ENCODE results near the gene SKA1. TPM values are rescaled to one million over a fixed set of nuclear protein-coding genes. Genes with fewer than 3 reads are reported as not detected.

Gene SKA1
- total and polyA plus RNA-seq, 2 of the 4 experiments (the other 2 are of a cell fraction): 5.8 to 5.9 TPM

DNA sequence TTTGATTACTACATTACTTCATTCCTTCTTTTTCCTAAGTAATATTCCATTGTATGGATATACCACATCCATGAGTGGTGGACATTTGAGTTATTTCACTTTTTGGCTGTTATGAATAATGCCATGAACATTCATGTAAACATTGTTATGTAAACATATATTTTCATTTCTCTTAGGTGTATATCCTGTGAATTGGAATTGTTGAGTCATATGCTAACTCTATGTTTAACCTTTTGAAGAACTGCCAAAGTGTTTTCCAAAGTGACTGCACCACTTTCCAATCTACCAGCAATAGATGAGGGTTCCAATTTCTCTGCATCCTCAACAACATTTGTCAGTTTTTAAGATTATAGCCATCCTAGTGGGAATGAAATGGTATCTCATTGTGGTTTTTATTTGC, 44.7 kb upstream of the SKA1 start:
- Histone ChIP-seq H4K8ac (ENCODE audit: low read depth in 2 of 2, low read length in 2 of 2) (no peak overlapping the region), H2AK5ac (ENCODE audit: low read depth, low read length) (no peak overlapping the region)

More for the DNA sequence above, 44.7 kb upstream of the SKA1 start:
- in situ Hi-C loops (cut with MboI; ENCODE audit: low sequenced_read_pairs) (no loop called here), intact Hi-C loops (cut with micrococcal nuclease) (no loop called here), dilution Hi-C loops (cut with HindIII; ENCODE audit: low sequenced_read_pairs, unreplicated experiment) (no loop called here)
- H3K27ac ChIP-seq (ENCODE audit: insufficient read depth, low read length): no peak overlapping the region
- H3K56ac ChIP-seq (ENCODE audit: extremely low read depth, insufficient read depth, low read length): no peak overlapping the region
- H3K36me3 ChIP-seq (ENCODE audit: control insufficient read depth, insufficient read depth, low read length): no peaks in the 10 kb centered on the region
- H2AFZ ChIP-seq (replicated peaks; ENCODE audit: low read length, poor library complexity): no peak overlapping the region
- no peak overlapping the region for H3K4me3 ChIP-seq (ENCODE audit: insufficient read depth, low read depth, low read length)
- no peaks in the 10 kb centered on the region for H3K9me3 ChIP-seq (ENCODE audit: control insufficient read depth, insufficient read depth, low read length)
- H3K79me1 ChIP-seq (ENCODE audit: low read depth in 1 of 2, low read length in 2 of 2): no peaks in the 10 kb centered on the region
- no peak overlapping the region for H3K23ac ChIP-seq (ENCODE audit: low read depth, low read length)
- H3K4ac ChIP-seq (ENCODE audit: low read depth, low read length): no peak overlapping the region
- H2AK9ac ChIP-seq (replicated peaks; ENCODE audit: low read depth, low read length, poor library complexity): no peak overlapping the region
- no peak for ATAC-seq (ENCODE audit: low read depth)
- DNase-seq: no peak
- no peak overlapping the region for H2BK5ac ChIP-seq (ENCODE audit: low read depth, low read length, poor library complexity, severe bottlenecking)
- ChIA-PET POLR2A (ENCODE audit: unreplicated experiment) (no interaction called here), CTCF (no interaction called here)
- no peak overlapping the region for H2BK120ac ChIP-seq (ENCODE audit: low read depth, low read length)
- H2BK15ac ChIP-seq (ENCODE audit: low read depth, low read length): no peak overlapping the region
- no peaks in the 10 kb centered on the region for H3K9me1 ChIP-seq (ENCODE audit: insufficient read depth, low read length)
- no peaks in the 10 kb centered on the region for H4K20me1 ChIP-seq (ENCODE audit: insufficient read depth, low read length)
- TF ChIP-seq POLR2A (IDR thresholded peaks at IDR 0.05; ENCODE audit: low read depth, low read length): no peak
- no peak for TF ChIP-seq RFX5 (IDR thresholded peaks at IDR 0.05; ENCODE audit: low read depth, low read length)
- TF ChIP-seq MAZ (IDR thresholded peaks at IDR 0.05; ENCODE audit: borderline replicate concordance, low read depth, low read length): no peak
- TF ChIP-seq, protein P1, sequence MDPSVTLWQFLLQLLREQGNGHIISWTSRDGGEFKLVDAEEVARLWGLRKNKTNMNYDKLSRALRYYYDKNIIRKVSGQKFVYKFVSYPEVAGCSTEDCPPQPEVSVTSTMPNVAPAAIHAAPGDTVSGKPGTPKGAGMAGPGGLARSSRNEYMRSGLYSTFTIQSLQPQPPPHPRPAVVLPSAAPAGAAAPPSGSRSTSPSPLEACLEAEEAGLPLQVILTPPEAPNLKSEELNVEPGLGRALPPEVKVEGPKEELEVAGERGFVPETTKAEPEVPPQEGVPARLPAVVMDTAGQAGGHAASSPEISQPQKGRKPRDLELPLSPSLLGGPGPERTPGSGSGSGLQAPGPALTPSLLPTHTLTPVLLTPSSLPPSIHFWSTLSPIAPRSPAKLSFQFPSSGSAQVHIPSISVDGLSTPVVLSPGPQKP (IDR thresholded peaks at IDR 0.05; ENCODE audit: borderline replicate concordance, low read depth, low read length): no peak
- no peak overlapping the region for H4K91ac ChIP-seq (ENCODE audit: insufficient read depth, low read depth, low read length)
- H3K4me1 ChIP-seq (ENCODE audit: control insufficient read depth, insufficient read depth, low read length): no peaks in the 10 kb centered on the region
- H4K5ac ChIP-seq (ENCODE audit: low read depth, low read length): no peak overlapping the region
- no peaks in the 10 kb centered on the region; the same call in 1 of the 2 replicates for H3K27me3 ChIP-seq (ENCODE audit: control insufficient read depth, insufficient read depth, low read length)
- no peak overlapping the region for H3K14ac ChIP-seq (replicated peaks; ENCODE audit: low read depth, low read length)
- no peak overlapping the region for H2BK20ac ChIP-seq (ENCODE audit: low read depth, low read length)
- no peak overlapping the region for H3K18ac ChIP-seq (ENCODE audit: low read depth, low read length)
- H3K4me2 ChIP-seq (ENCODE audit: low read depth, low read length): no peak overlapping the region
- no TSS peak for BruUV-seq (replicated peaks)
- no peak overlapping the region for H3K9ac ChIP-seq (ENCODE audit: low read depth, low read length)

Measured in IMR-90 (cell line).